GM12875 (cell line): ENCODE measurements around the gene FGFR2.

Source experiments
- H3K4me3 ChIP-seq: one replicate; pipeline ENCODE4 v1.5.1; 2011; ENCODE audit warnings: low read depth, low read length, control low read depth
- TF ChIP-seq, protein P1 (sequence below): IDR thresholded peaks from 2 replicates; pipeline ENCODE4 v1.5.1; 2011; ENCODE audit warnings: low read depth, mild to moderate bottlenecking, control low read depth, inconsistent platforms, low read length, moderate library complexity, borderline replicate concordance; ENCODE audit not compliant: insufficient read depth

The FGFR2 gene

DNA sequence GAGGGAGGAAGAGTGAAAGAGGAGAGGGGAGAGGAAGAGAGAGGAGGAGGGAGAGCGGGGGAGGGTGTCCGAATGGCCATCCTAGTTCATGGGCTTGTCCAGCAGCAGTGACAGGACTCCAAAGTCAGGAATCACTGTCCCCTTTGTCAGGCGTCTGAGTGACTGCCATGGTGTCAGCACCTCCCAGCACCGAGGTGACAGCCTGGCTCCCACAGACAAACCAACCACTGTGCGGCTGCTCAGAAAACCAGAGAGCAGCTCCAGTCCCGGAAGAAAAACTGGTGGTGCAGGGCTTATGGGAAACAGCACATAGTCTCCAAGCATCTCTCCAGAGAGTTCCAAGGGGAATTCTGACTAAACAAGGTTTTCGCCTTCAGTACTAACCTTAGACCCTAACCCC lies 18.9 kb upstream of the FGFR2 start:
- TF ChIP-seq, protein P1, sequence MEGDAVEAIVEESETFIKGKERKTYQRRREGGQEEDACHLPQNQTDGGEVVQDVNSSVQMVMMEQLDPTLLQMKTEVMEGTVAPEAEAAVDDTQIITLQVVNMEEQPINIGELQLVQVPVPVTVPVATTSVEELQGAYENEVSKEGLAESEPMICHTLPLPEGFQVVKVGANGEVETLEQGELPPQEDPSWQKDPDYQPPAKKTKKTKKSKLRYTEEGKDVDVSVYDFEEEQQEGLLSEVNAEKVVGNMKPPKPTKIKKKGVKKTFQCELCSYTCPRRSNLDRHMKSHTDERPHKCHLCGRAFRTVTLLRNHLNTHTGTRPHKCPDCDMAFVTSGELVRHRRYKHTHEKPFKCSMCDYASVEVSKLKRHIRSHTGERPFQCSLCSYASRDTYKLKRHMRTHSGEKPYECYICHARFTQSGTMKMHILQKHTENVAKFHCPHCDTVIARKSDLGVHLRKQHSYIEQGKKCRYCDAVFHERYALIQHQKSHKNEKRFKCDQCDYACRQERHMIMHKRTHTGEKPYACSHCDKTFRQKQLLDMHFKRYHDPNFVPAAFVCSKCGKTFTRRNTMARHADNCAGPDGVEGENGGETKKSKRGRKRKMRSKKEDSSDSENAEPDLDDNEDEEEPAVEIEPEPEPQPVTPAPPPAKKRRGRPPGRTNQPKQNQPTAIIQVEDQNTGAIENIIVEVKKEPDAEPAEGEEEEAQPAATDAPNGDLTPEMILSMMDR, result no peak

DNA sequence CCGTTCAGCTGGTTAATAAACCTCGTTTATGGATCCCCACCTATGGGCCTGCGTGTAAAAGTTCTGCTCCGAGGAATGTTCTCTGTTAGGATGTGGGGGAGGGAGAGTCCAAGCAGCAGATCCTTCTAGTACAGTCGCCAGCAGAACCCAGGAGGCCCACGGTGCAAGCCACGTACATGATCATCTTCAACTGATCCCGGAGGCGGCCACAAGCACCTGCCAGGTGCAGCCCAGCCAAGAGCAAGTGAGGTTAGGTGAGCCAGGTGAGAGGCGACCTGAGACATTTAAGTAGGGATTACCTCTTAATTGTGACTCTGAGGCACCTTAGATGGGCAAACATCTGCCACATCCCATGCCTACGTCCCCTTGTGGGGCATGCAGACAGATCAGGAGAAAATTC lies 18.0 kb upstream of the FGFR2 start:
- no peak overlapping the region for H3K4me3 ChIP-seq
- TF ChIP-seq, protein P1, result no peak

More for the DNA sequence above, 18.9 kb upstream of the FGFR2 start:
- H3K4me3 ChIP-seq, result no peak overlapping the region

DNA sequence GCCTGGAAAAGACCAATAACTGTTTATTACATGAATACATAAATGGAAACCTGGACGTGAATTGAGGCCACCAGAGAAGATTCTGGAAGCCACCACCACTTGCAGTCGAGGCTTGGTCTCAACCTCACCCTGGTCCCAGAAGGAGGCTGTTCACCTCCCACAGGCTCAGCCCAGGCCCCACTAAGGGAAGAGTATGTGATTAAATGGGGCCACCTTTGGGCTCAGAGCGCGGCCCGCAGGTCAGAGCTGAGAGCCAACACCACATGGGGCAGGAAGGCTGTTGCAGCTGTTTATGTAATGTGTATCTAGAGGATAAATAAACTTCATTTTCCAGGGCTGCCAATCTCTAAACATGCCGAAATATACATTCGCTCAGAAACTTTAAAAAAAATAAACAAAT lies 17.6 kb upstream of the FGFR2 start:
- TF ChIP-seq, protein P1, result no peak
- no peak overlapping the region for H3K4me3 ChIP-seq

DNA sequence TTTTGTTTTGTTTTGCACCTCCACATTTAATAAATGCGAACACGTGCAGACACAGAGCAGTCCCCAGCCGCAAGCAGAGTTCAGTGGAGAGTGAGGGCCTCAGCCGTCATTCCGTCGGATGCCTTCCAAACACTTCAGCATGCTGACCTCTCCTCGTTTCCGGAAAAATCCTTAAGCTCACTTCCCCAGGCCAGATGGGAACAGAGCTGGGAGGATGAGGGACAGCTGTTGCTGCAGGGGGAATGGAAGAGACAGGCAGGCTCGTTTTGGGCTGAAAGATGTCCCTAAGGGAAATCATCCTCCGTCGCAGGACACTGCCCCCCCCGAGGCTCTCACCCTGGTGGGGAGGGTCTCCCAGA lies 17.2 kb upstream of the FGFR2 start:
- TF ChIP-seq, protein P1, result no peak
- H3K4me3 ChIP-seq, result no peak overlapping the region

DNA sequence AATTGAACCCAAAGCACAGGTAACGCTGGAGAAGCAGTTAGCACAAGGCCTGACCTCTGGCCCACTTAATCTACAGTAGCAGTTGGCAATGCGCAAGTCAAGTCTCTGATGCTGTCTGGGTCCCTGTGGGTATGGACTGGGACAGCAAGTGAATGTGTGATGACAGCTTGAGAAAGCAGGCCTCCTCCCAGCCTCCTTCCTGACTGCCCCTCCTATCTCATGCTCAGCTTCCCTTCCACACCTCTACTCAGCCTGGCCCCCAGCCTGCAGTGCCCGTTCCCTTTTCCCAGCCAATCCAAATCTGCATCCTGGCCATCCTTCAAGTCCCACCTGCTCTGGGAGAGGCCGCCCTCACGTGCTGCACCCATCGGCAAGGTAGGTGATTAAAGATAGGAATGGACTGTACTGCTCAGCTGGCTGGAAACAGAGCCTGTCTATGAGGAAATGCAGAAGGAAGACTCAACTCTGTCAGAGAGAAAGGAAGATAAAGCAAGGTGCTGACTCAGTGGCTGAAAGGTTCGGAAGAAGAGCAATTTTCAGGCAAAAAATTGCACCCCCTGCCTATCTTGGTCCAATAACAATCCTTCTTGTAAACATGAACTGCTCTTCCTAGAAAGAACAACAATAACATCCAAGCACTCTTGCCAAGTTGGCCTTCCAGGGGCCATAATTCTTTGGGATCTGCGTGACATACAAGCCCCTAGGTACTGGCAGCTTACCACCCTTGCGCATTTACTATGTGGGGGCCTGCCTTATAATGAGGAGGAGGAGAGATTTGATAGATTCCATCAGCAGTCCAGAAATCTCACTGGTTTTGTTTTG lies 16.6 kb upstream of the FGFR2 start:
- TF ChIP-seq, protein P1, result no peak
- no peak overlapping the region for H3K4me3 ChIP-seq

DNA sequence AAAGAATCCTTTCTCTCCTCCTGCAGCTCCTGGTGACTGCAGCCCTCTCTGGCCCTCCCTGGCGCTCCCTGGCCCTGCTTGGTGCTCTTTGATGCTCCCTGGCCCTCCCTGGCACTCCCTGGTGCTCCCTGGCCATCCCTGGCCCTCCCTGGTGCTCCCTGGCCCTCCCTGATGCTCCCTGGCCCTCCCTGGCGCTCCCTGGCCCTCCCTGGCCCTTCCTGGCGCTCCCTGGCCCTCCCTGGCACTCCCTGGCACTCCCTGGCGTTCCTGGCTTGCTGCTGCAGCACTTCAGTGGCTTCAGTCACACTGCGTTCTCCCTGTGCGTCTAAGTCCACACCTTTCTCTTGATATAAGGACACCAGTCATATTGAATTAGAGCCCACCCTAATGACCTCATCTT lies 15.2 kb upstream of the FGFR2 start:
- TF ChIP-seq, protein P1, result no peak
- no peak overlapping the region for H3K4me3 ChIP-seq
